CD4-positive, alpha-beta T cell treated with Interleukin-17A for 1 hour (primary cell): ENCODE data around the gene ANKRD31.
"Not testable (repeated sequence)": the region's sequence is repeated elsewhere in the genome, so short reads cannot be mapped to it uniquely, and the experiment has no call there.

ENCODE experiments used
- DNase-seq: peaks from one replicate; pipeline ENCODE4 v3.0.0-alpha.2; 2020

Gene ANKRD31, protein sequence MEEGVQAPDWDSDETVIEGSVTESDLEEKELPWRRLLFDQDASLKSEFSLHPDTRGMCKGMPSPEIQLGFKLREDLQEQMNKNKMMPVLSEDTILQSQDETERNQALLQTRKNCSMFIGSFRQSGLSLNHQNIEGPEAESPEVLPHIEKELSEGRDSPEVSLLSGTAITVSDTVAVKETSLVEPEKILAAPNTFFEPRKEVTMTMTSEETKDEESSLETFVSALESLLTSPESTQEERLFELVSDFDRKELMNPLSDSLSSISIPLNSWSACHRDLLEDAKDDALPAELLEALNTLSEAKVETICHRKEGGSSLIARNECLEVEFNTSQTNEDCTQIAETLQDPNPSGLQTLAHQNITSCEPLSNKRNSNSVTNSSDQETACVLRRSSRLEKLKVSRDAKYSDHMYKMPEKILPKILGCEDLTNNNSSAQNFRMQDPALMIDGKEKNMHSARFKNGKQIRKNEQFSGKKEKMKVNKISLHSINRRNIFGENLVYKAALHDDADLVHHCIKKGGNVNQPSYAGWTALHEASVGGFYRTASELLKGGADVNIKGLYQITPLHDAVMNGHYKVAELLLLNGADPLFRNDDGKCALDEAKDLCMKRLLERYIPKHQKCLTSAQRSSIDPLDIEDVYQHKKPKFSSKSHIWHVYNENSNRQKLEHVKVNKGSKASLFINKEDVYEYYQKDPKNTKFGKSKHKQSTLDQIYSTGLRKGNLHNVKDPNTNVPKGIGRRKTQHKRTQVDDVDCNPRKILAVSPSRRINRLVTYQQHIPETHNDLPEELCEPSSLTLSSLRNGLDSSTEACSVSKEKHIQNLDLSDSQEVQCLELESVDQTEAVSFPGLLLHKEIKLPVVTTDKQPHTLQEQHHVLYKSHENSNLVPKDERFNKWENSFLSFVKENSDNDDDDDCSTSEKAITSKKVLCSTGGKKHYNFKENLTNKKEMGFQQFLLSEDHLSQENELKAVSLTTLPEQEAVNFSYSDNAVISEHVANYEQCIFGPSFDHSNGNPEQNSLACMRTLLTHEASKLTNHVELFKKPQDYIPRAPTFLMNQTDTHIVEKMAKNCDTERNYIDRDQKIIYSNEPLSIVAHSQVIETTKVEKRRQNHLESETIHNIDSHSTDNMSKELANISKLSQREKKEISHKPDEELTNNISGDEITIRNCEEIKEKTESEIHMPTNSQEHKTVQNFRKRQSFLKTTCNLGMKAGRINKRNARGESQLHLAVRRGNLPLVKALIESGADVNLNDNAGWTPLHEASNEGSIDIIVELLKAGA (N-terminal part only)

GRCh38 chr5:75236322-75237316 lies at the start of gene ANKRD31:
TSS of gene ANKRD31 (minus strand) at chr5:75236878. CDS start at chr5:75236686, 192 bp downstream.
- peak; percentile 90 for DNase-seq

DNA sequence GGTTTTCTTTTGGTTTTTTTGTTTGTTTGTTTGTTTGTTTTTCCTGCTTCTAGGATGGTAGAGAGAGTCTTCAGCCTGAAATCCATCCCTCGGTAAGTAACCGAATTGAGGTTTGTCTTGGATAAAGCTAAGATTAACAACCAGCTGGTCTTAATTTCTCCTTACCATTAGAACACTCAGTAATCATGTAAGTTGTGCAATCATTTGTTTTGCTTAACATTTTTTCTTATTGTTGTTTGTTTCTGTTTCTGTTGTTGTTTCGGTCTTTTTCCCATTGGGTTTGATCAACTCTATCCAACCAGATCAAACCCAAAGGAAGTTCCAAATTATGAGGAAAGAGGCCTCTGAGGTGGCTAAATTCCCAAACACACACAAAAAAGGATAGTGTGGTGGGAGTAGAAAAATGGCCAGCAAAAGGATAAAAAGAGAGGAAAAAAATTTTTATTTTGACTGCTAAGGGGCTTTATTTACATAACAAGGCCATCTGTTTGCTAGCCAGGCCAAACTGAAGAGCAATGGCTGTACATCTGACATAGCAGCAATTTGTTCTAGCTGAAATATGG lies 49.6 kb upstream of the ANKRD31 start:
- DNase-seq = no peak

- DNase-seq = no peak
These were observed 45.9 kb upstream of the ANKRD31 start for GRCh38 chr5:75282581-75282980.

DNA sequence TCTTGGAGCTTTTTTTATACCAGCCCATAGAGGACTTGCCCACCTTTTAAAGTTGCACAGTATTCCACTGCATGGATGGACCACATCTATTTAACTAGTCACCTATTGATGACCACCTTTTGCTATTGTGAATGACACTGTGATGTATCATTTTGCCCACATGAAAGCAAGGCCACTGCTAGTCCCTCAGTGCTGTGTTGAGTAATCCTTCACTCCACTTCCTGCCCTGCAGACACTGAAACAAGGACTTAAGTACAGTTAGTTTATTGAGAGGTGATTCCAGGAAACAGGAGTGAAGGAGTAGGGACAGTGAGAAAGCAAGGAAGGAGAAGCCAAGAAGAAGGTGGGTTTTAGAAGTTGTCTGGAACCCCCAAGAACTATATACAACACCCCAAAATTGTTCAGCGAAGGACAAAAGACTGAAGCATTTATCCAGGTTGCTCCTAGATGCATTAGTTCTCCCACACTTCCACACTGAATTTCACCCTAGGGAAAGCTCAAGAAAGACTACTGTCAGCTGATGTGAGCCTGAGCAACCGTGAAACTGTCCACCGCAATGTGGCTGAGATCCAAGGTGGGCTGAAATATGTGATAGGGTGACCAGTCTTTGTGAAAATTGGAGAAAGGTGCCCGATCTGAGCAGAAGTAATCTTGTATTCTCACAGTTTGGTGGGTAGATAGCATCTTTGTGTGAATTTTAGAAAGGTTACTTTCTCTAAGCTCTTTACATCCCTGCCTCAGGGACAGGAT lies 45.2 kb upstream of the ANKRD31 start:
- DNase-seq = no peak

GRCh38 chr5:75279321-75279720 lies 42.6 kb upstream of the ANKRD31 start:
- no peak for DNase-seq

GRCh38 chr5:75277463-75277862 lies 40.8 kb upstream of the ANKRD31 start:
- no peak for DNase-seq

DNA sequence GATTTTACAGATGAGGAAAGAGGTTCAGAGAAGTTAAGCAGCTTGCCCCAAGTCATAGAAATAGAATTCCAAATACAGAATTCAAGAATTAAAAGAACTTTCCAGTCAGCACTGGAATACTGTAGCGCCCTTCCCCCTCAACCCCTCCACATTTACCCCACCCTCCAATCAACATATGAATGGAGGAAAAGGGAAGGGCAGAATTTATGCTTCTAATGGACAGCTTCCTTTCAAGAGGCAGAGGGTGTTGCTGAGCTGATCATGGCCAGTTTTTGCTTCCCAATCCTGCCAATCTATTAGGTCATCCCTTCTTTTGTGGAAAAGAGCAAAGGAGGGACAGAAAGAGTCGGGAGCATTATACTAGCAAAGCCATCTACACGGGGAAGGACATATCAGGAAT lies 39.1 kb upstream of the ANKRD31 start:
- no peak for DNase-seq

- no peak for DNase-seq
These were observed 38.5 kb upstream of the ANKRD31 start for GRCh38 chr5:75275147-75275546.

GRCh38 chr5:75274486-75274885 lies 37.8 kb upstream of the ANKRD31 start:
- DNase-seq = no peak

DNA sequence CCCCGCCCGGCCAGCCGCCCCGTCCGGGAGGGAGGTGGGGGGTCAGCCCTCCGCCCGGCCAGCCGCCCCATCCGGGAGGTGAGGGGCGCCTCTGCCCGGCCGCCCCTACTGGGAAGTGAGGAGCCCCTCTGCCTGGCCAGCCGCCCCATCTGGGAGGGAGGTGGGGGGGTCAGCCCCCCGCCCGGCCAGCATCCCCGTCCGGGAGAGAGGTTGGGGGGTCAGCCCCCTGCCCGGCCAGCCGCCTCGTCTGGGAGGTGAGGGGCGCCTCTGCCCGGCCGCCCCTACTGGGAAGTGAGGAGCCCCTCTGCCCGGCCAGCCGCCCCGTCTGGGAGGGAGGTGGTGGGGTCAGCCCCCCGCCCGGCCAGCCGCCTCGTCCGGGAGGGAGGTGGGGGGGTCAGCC lies 33.9 kb upstream of the ANKRD31 start:
- DNase-seq = not testable (repeated sequence)

DNA sequence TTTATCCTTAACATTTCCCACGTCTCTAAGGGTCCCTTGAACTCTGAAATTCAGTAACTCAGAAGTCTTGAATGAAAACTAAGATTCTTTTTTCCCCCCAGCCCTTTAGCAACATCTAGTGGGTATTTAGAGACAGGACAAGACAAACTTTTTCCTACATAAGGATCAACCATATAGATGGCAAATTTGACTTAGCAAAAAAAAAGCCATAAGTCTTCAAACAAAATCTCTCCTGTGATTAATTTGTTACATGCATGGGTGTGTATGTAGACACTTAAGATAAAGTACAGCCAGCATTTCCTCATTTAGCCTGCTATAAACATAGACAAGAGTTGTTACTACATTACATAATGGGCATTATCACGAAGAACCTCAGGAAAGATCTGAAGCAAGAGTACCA lies 29.1 kb upstream of the ANKRD31 start:
- peak; percentile 55 for DNase-seq

DNA sequence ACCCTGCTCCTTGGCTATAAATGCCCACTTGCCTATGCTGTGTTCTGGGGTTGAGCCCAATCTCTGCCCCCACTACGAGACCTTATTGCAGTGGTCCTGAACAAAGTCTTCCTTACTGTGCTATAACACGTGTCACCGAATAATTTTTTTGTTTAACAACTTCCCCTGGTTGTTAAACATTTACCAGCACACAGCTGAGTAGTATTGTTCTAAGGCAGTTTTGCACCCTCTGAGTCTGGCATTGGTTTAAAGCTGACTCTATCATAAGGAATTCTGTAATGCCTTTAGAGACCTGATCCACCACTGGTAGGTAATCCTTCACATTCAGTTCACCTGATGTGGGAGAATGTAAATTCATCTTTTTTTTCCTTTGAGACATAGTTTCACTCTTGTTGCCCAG lies 25.6 kb upstream of the ANKRD31 start:
- no peak for DNase-seq

GRCh38 chr5:75260708-75261107 lies 24.0 kb upstream of the ANKRD31 start:
- no peak for DNase-seq

DNA sequence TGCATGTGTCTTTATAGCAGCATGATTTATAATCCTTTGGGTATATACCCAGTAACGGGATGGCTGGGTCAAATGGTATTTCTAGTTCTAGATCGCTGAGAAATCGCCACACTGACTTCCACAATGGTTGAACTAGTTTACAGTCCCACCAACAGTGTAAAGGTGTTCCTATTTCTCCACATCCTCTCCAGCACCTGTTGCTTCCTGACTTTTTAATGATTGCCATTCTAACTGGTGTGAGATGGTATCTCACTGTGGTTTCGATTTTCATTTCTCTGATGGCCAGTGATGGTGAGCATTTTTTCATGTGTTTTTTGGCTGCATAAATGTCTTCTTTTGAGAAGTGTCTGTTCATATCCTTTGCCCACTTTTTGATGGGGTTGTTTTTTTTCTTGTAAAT lies 13.8 kb upstream of the ANKRD31 start:
- not testable (repeated sequence) for DNase-seq

GRCh38 chr5:75245023-75245422 lies 8.3 kb upstream of the ANKRD31 start:
- no peak for DNase-seq

DNA sequence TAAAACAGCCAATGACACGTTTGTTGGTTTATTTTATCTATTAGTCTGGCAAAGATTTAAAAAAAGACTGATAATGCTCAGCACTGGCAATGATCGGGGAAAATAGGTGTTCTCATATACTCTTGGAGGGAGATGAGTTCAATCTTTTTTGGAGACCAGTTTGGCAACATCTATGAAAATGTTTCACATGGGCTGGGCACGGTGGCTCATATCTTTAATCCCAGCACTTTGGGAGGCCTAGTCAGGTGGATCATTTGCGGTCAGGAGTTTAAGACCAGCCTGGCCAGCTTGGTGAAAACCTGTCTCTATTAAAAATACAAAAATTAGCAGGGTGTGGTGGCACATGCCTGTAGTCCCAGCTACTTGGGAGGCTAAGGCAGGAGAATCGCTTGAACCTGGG lies 6.8 kb upstream of the ANKRD31 start:
- DNase-seq = no peak

DNA sequence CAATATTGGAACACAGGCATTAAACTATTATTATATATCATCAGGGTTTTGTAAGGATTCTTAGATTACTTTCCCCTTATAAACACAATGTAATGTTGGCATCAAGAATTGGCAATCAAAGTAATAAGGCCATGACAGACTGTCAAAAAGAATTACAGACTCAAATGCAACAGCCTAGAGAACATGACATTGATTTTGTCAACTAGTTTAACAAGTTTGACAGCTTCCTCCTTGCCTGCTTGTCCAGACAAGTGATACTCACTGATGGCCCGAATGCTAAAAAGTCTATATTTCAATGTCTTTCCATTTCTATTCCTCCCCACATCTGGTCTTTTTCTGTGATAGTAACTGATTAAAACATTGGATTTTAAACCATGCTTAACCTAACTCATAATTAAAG lies 6.4 kb upstream of the ANKRD31 start:
- no peak for DNase-seq

GRCh38 chr5:75242067-75242466 lies 5.4 kb upstream of the ANKRD31 start:
- DNase-seq = no peak

DNA sequence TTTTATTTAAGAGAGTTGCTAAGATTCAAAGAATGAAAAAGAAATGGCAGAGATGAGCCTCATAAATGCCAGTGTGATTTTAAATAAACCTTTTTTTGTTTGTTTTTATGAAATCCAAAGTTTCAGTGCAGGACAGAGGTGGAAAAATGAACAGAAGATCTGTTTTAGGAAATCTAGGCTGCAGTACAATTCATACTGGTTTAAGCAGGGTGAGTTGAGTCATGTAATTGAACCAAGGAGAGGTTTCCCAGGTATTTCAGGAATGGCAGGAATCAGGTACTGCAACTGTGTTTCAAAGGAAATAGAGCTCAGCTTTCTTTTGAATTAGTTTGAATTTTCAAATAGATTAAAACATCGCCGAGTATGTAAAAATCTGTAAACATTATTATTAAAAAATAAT lies 3.0 kb upstream of the ANKRD31 start:
- no peak for DNase-seq

- no peak for DNase-seq
These were observed 967 bp downstream of the ANKRD31 start for GRCh38 chr5:75235711-75236110.

GRCh38 chr5:75234251-75234650 lies 2.4 kb downstream of the ANKRD31 start:
- DNase-seq = no peak
